Activated T-helper 1 cell treated with anti-CD3 and anti-CD28 coated beads, Interleukin-2, amount 50 U/mL, for 16 hours (primary cell): Measurements from ENCODE around the gene NEB.

Source experiments
- DNase-seq, 2 donors: peaks; one replicate each; pipeline ENCODE4 v3.0.0-alpha.2; 2020; ENCODE audit warnings: low read depth in 1 of 2, low spot score in 1 of 2

The NEB gene

DNA sequence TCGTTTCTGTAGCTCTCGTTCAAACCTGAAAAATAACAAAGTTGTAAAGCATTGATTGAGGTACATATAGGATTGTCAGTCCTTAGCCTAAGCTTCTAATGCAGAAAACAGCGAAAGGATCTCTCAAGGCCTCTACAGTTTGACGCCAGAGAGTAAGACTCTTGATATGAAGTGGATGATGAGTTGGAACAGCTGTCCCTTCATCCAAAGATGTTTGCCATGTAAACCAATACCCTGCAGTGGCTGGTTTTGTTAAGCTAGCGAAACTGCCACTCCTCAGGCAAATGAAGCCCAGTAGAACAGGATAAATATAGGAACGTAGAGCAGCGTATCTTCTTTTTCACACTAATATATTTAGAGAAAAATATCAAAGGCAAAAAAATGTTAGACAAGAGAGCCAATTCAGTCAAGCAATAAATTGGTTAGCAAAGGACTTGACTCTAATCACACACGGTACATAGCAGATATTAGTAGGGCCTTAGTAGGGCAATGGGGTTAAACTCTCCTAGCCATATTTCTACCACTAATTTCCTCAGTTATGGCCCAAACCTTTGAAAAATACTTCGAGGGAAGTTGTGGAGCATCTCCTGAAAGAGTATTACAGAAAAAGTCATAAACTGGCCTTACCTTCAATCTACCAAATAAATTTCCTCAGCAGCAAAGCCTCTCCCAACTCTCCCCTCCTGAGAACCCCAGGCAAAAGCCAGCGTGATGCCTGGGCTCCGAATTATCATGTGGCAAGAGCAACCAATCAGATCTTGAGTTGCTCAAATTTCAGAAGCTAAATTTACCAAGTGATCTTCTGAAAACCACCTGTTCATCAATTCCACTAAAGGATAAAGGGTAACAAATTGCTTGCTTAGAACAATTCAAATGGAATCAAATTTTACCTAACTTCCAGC is at the start of gene NEB:
NEB (minus strand) TSS at position 706 of the 902 bp plus-strand sequence. CDS start 1,320 bp downstream, outside the sequence.
- no peak for DNase-seq

- no peak for DNase-seq
Observed at GRCh38 chr2:151783133-151783520, 48.9 kb upstream of the NEB start.

DNA sequence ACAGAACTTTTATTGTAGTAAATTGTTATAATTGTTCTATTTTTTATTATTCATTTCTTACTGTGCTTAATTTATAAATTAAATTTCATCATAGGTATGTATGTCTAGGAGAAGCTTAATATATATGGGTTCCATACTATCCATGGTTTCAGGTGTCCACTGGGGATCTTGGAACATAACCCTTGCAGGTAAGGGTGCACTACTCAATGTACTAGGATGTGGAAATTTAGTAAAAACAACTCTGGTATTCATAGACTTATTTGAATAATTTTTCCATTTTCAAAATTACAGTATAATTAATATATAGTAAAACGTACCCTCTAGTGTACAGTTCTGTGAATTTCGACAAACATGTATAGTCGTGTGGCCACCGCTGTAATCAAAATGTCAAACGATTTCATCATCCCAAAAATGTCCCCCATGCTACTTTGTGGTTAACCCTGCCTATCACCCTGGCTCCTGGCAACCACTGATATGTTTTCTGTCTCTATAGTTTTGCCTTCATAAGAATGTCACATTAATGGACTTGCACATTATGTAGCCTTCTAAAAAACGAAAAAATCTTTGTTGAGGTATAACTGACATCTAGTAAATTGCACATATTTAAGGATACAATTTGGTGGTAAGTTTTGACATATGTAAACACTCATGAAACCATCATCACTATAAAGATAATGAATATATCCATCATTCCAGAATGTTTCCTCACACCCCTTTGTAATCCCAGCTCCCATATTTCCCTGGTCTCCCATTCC is 48.3 kb upstream of the NEB start:
- no peak for DNase-seq

DNA sequence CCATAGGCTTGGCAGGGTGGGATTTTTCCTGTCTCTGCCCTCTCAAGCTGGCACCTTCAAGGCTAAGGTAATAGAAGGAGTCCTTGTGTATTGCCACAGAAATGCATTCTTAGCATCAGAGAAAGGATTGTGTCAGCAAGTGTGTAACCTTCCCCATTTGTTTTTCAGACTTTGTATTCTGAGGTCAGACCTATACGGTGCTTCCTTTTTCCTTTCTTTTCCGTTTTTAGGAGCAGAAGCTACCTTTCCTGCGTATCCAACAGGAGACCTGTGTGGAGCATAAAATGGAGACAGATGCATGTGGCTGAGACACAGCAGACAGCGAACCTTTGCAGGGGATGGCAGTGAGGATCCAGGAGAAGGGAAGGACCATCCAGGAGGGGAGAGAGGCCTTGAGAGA is 47.4 kb upstream of the NEB start:
- DNase-seq = no peak

DNA sequence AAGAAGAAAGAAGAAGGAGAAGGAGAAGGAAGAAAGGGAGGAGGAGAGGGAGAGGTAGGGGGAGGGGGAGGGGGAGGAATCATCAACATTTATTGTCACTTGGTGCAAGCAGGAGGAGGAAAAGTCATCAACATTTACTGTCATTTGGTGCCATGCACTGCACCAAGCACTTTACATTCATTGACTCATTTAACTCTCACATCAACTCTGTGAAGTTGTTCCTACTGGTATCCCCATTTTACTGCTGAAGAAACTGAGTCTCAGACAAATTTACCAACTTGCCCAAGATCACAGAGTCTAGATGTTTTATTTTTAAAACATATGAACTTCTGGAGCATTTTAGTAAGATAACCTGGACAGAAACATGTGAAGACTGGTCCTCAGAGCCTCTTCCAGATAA is 46.7 kb upstream of the NEB start:
- DNase-seq = no peak

GRCh38 chr2:151777935-151778334 is 43.7 kb upstream of the NEB start:
- DNase-seq = no peak

DNA sequence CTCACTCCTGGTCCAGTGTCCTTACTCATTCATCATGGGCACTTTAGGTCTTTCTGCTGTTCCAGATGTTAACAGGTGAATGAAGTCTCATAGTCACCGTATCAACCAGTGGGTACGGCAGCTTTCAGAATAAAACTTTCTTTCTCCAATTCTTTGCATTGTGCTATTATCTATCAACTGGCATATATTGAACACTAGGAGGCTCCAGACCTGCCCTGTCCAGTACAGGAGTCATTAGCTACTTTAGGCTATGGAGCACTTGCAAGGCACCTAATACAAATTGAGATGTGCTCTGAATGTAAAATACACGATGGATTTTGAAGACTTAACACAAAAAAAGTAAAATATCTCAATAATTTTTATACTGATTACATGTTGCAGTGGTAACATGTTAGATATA is 43.2 kb upstream of the NEB start:
- no peak for DNase-seq

DNA sequence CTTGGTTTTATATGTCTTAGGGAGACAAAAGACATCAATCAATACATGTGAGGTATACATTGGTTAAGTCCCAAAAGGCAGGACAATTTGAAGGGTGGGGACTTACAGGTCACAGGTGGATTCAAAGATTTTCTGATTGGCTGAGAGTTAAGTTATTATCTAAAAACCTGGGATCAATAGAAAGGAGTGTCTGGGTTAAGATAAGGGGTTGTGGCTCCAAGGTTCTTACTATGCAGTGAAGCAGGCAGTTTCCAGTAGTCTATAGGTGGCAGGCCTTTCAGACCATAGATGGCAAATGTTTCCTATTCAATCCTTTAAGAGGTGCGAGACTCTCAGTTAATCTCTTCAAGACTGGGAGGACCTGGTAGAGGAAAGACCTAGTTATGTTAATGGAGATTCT is 42.1 kb upstream of the NEB start:
- no peak for DNase-seq

DNA sequence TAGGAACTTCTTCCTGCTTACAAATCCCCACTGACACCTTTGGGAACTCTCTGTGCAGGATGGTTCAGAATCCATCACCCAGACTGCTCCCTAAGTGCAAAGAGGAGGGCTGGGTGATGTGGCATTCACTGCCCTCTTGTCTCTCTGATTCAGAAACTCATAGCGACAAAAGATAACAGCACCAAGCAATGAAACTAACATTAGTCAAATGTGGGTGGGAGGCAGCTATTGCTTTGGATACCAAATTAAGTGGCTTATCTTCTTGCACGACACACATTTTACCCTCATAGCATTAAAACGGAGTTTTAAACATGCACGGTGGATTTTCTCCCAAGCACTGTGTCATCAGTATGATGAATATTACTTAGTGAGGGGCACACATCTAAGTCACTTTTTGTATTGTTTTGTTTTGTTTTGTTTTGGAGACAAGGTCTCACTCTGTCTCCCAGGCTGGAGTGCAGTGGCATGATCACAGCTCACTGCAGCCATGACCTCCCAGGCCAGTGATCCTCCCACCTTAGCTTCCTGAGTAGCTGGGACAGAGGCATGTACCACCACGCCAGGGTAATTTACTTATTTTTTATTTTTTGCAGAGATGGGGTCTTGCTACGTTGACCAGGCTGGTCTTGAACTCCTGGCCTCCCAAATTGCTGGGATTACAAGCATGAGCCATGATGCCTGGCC is 40.9 kb upstream of the NEB start:
- DNase-seq = no peak

- DNase-seq = no peak
Observed at GRCh38 chr2:151774506-151774905, 40.2 kb upstream of the NEB start.

GRCh38 chr2:151771599-151772358 is 37.5 kb upstream of the NEB start:
- no peak for DNase-seq

DNA sequence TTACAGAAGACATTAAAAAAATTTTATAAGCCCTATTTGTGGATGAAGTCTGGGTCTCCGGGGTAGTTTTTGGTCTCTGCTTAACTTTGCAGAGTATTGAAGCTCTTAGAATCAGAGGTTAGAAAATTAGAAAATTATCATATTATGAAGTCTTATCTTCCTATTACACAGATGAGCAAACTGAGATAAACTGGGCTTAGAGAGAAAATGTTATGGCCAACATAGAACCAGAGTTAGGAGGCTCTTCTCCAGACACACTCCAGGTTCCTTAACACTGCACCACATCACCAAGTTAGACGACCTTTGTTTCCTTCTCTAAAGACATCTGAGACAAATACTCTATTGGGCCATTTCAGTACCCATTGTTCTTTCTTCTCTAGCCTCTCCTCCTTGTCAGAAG is 36.7 kb upstream of the NEB start:
- DNase-seq = no peak

- DNase-seq = no peak
Observed at GRCh38 chr2:151769606-151770005, 35.3 kb upstream of the NEB start.

GRCh38 chr2:151767536-151767935 is 33.3 kb upstream of the NEB start:
- DNase-seq = no peak

GRCh38 chr2:151766437-151767153 is 32.3 kb upstream of the NEB start:
- DNase-seq = no peak

DNA sequence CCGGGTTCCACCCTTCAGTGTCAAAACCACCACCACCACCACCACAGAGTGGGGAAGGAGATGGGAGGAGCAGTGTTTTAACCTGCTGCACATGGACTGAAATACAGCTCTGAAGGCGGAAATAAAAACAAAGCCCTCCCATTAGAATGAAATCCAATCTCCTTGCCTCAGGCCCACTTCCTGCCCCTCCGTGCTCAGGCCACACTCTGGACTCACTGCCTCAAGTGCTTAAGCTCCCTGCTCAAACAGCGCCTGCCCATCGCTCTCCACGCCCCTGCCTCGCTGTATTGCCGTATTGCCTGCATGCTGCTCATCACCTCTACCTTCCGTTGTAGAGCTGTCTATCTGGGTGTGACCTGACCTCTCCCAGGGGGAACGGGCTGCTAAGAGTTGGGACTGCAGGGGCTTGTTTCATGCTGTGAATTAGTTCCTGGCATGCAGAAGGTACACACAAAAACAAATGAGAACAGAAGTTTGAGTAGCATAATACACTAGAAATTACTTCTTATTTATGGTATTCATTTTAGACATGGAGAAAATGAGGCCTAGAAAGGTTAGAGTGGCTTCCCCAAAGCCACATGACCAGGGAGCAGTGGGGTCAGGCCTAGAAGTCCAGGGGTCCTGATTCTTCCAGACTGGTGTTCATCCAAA is 31.6 kb upstream of the NEB start:
- DNase-seq = no peak

GRCh38 chr2:151762694-151763093 is 28.4 kb upstream of the NEB start:
- DNase-seq = no peak

- DNase-seq = no peak
Observed at GRCh38 chr2:151761687-151762086, 27.4 kb upstream of the NEB start.

DNA sequence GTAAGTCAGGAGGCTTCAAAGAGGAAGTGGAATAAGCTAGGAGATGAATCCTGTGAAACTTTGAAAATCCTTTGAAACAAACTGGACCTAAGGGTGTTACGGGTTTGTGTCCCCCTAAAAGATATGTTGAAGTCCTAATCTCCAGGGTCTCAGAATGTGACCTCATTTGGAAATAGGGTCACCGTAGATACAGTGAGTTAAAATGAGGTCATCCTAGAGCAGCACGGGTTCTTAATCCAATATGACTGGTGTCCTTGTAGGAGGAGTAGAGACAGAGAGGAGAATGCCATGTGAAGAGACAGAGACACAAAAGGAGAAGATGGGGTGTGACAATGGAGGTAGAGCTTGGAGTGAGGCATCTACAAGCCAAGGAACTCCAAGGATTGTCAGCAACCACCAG is 26.9 kb upstream of the NEB start:
- no peak for DNase-seq

- no peak for DNase-seq
Observed at GRCh38 chr2:151760139-151760650, 25.9 kb upstream of the NEB start.
